Measurements from ENCODE around the gene BTLA. TPM values are rescaled to one million over a fixed set of nuclear protein-coding genes. Genes with fewer than 3 reads are reported as not detected.
"Not testable (repeated sequence)": the region's sequence is repeated elsewhere in the genome, so short reads cannot be mapped to it uniquely, and the experiment has no call there.

The BTLA gene, protein sequence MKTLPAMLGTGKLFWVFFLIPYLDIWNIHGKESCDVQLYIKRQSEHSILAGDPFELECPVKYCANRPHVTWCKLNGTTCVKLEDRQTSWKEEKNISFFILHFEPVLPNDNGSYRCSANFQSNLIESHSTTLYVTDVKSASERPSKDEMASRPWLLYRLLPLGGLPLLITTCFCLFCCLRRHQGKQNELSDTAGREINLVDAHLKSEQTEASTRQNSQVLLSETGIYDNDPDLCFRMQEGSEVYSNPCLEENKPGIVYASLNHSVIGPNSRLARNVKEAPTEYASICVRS
- 7.1 TPM for total RNA-seq
- polyA plus RNA-seq, result 1 to 10 TPM; 2.7 to 5.7 (median 4.6) TPM

GRCh38 chr3:112498914-112499711, at the start of gene BTLA:
BTLA (minus strand) TSS chr3:112499472; CDS start chr3:112499358, 114 bp downstream.
- DNase-seq, result peak in 2 of 3 donors; percentile 29 to 66
- H3K9me3 Mint-ChIP-seq, result peaks cover 0 to 5% (median 0%) of the 10 kb centered on the region in 7 donors
- H3K36me3 Mint-ChIP-seq, result peaks cover 5% of the 10 kb centered on the region
- H3K4me3 ChIP-seq (ENCODE audit: low read depth, low read length), result peak within 1 kb of the TSS; percentile 87
- peaks cover 2% of the 10 kb centered on the region for H3K27me3 ChIP-seq (ENCODE audit: control insufficient read depth, insufficient read depth, low read length)
- H3K27ac ChIP-seq (ENCODE audit: insufficient read depth, low read length, poor library complexity, severe bottlenecking), result peak within 1 kb of the TSS; percentile 36
- H3K4me3 Mint-ChIP-seq, result peak within 1 kb of the TSS; percentile 89 to 97 (median 94)
- no peaks in the 10 kb centered on the region for H3K36me3 ChIP-seq (ENCODE audit: control insufficient read depth, insufficient read depth, low read length)
- peaks cover 28% of the 10 kb centered on the region for H3K4me1 ChIP-seq (ENCODE audit: control insufficient read depth, insufficient read depth, low read length, poor library complexity, severe bottlenecking)
- H3K27me3 Mint-ChIP-seq, result no peaks in the 10 kb centered on the region
- ATAC-seq (ENCODE audit: low read depth in 2 of 2), result peak; percentile 63 to 69
- H3K4me1 Mint-ChIP-seq, result peaks cover 32 to 60% (median 45%) of the 10 kb centered on the region in 4 donors
- no peaks in the 10 kb centered on the region for H3K9me3 ChIP-seq (ENCODE audit: control insufficient read depth in 2 of 2, low read length in 2 of 2)
- H3K27ac Mint-ChIP-seq, result peak within 1 kb of the TSS; percentile 92 to 95 (median 95)

DNA sequence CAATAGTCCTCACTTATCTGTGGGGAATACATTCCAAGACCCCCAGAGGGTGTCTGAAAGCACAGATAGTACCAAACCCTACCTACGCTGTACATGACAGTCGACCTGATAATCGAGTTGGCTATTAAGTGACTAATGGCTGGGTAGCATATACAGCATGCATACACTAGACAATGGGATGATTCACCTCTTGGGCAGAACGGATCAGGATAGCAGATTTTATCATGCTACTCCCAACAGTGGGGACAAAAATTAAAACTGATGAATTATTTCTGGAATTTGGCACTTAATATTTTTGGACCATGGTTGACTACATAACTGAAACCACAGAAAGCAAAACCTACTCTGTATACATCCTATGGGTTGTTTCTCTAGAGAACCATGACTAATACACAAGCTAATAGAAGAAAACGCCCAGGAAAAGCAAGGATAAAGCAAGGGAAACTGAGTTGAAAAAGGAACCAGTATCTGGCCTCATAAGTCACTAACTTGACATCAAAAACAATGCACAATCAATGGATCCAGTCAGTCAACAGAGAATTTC, 47.0 kb upstream of the BTLA start:
- H3K27ac ChIP-seq (ENCODE audit: insufficient read depth, low read length, poor library complexity, severe bottlenecking), result no peak overlapping the region
- no peaks in the 10 kb centered on the region for H3K9me3 ChIP-seq (ENCODE audit: control insufficient read depth in 2 of 2, low read length in 2 of 2)
- Mint-ChIP-seq H3K4me1 (peaks cover 14 to 28% (median 23%) of the 10 kb centered on the region in 4 donors), H3K27me3 (no peaks in the 10 kb centered on the region), H3K27ac (no peak overlapping the region), H3K36me3 (peaks cover 34% of the 10 kb centered on the region), H3K4me3 (peak overlapping the region in 1 of 4 donors; percentile 7), H3K9me3 (no peaks in the 10 kb centered on the region)
- ATAC-seq (ENCODE audit: low read depth in 2 of 2) (no peak), DNase-seq (no peak)
- H3K27me3 ChIP-seq (ENCODE audit: control insufficient read depth, insufficient read depth, low read length), result no peaks in the 10 kb centered on the region
- H3K36me3 ChIP-seq (ENCODE audit: control insufficient read depth, insufficient read depth, low read length), result peaks cover 72% of the 10 kb centered on the region
- H3K4me1 ChIP-seq (ENCODE audit: control insufficient read depth, insufficient read depth, low read length, poor library complexity, severe bottlenecking), result peaks cover 7% of the 10 kb centered on the region
- H3K4me3 ChIP-seq (ENCODE audit: low read depth, low read length), result no peak overlapping the region

DNA sequence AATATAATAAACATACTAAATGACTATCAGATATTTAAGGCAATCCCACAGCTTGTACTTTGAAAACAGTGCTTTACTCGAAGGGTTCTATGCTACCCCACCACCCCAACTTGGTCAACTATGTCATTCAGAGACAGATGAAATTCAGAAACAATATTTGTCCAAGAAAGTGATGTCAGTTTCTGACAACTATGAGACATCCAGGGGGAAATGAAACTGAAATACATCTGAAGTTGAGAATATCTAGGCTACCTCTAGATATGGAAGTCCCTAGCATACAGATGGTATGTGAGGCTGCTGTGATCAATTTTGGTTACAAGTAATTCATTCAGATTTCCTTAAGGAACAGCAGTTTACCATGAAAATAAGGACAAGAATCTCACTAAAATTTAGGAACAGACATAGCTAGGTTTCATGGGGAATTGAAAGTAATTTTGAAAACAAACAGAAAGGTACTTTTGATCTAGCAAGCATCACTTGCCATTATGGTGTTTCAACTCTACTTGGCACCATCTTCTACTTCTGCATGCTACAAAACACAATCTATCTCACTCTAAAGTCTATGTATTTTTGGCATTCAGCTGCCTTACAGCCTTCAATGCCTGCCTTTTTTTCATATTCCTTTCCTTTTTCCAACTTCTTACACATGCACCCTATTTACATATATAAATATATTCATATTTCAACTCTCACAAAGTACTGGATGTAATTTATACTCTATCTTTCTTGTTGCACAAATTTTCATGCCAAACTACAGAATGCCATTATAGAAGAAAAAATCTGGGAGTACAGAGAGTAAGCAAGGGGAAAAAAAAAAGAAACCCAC, 40.8 kb upstream of the BTLA start:
- no peaks in the 10 kb centered on the region for H3K9me3 ChIP-seq (ENCODE audit: control insufficient read depth in 2 of 2, low read length in 2 of 2)
- peaks cover 14 to 41% (median 20%) of the 10 kb centered on the region in 4 donors for H3K4me1 Mint-ChIP-seq
- peaks cover 64% of the 10 kb centered on the region for H3K36me3 ChIP-seq (ENCODE audit: control insufficient read depth, insufficient read depth, low read length)
- H3K27ac Mint-ChIP-seq, result peak overlapping the region in 1 of 3 donors; percentile 24
- H3K27me3 Mint-ChIP-seq, result no peaks in the 10 kb centered on the region
- no peaks in the 10 kb centered on the region for H3K27me3 ChIP-seq (ENCODE audit: control insufficient read depth, insufficient read depth, low read length)
- peaks cover 32% of the 10 kb centered on the region for H3K36me3 Mint-ChIP-seq
- peaks cover 7% of the 10 kb centered on the region for H3K4me1 ChIP-seq (ENCODE audit: control insufficient read depth, insufficient read depth, low read length, poor library complexity, severe bottlenecking)
- no peak overlapping the region for H3K27ac ChIP-seq (ENCODE audit: insufficient read depth, low read length, poor library complexity, severe bottlenecking)
- H3K4me3 ChIP-seq (ENCODE audit: low read depth, low read length), result no peak overlapping the region
- no peak overlapping the region for H3K4me3 Mint-ChIP-seq
- DNase-seq, result no peak
- no peak for ATAC-seq (ENCODE audit: low read depth in 2 of 2)
- peaks cover 0 to 1% (median 0%) of the 10 kb centered on the region in 7 donors for H3K9me3 Mint-ChIP-seq

- Histone ChIP-seq H3K27ac (ENCODE audit: insufficient read depth, low read length, poor library complexity, severe bottlenecking) (no peak overlapping the region), H3K36me3 (ENCODE audit: control insufficient read depth, insufficient read depth, low read length) (peaks cover 56% of the 10 kb centered on the region), H3K4me3 (ENCODE audit: low read depth, low read length) (no peak overlapping the region), H3K27me3 (ENCODE audit: control insufficient read depth, insufficient read depth, low read length) (no peaks in the 10 kb centered on the region), H3K9me3 (ENCODE audit: control insufficient read depth in 2 of 2, low read length in 2 of 2) (no peaks in the 10 kb centered on the region), H3K4me1 (ENCODE audit: control insufficient read depth, insufficient read depth, low read length, poor library complexity, severe bottlenecking) (no peaks in the 10 kb centered on the region)
- Mint-ChIP-seq H3K4me1 (peaks cover 0 to 8% (median 1%) of the 10 kb centered on the region in 4 donors), H3K4me3 (no peak overlapping the region), H3K27me3 (no peaks in the 10 kb centered on the region), H3K36me3 (peaks cover 22% of the 10 kb centered on the region), H3K9me3 (no peaks in the 10 kb centered on the region), H3K27ac (no peak overlapping the region)
- ATAC-seq (ENCODE audit: low read depth in 2 of 2) (no peak), DNase-seq (peak in 2 of 3 donors; percentile 37 to 58)
Measured at GRCh38 chr3:112531358-112531781, 32.1 kb upstream of the BTLA start.

DNA sequence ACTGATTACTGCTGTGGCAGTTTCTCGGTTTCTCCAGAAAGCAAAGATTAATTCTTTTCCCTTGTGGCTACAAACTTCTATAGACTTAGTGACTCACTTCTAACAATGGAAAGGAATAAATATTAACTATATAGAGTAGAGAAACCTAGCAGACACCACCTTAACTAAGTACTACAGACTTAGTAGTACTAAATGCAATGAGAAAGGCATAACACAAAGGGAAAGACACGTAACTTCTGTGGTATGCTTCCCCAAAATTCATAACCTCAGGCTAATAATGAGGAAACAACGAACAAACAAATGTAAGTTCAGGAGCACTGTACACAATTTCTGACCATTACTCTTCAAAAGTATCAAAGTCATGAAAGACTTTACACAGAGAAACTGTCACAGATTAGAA, 31.3 kb upstream of the BTLA start:
- Mint-ChIP-seq H3K27ac (no peak overlapping the region), H3K9me3 (no peaks in the 10 kb centered on the region), H3K36me3 (peaks cover 18% of the 10 kb centered on the region), H3K4me3 (no peak overlapping the region), H3K27me3 (no peaks in the 10 kb centered on the region), H3K4me1 (peaks cover 0 to 4% (median under 1%) of the 10 kb centered on the region in 4 donors)
- H3K4me1 ChIP-seq (ENCODE audit: control insufficient read depth, insufficient read depth, low read length, poor library complexity, severe bottlenecking), result no peaks in the 10 kb centered on the region
- no peak overlapping the region for H3K27ac ChIP-seq (ENCODE audit: insufficient read depth, low read length, poor library complexity, severe bottlenecking)
- H3K9me3 ChIP-seq (ENCODE audit: control insufficient read depth in 2 of 2, low read length in 2 of 2), result no peaks in the 10 kb centered on the region
- no peak for DNase-seq
- H3K27me3 ChIP-seq (ENCODE audit: control insufficient read depth, insufficient read depth, low read length), result no peaks in the 10 kb centered on the region
- H3K36me3 ChIP-seq (ENCODE audit: control insufficient read depth, insufficient read depth, low read length), result peaks cover 49% of the 10 kb centered on the region
- no peak for ATAC-seq (ENCODE audit: low read depth in 2 of 2)
- H3K4me3 ChIP-seq (ENCODE audit: low read depth, low read length), result no peak overlapping the region

- H3K27me3 ChIP-seq (ENCODE audit: control insufficient read depth, insufficient read depth, low read length); H3K4me3 ChIP-seq (ENCODE audit: low read depth, low read length); H3K9me3 Mint-ChIP-seq; H3K4me1 Mint-ChIP-seq; H3K36me3 Mint-ChIP-seq; H3K4me1 ChIP-seq (ENCODE audit: control insufficient read depth, insufficient read depth, low read length, poor library complexity, severe bottlenecking); H3K9me3 ChIP-seq (ENCODE audit: control insufficient read depth in 2 of 2, low read length in 2 of 2); H3K36me3 ChIP-seq (ENCODE audit: control insufficient read depth, insufficient read depth, low read length); H3K27ac ChIP-seq (ENCODE audit: insufficient read depth, low read length, poor library complexity, severe bottlenecking); H3K4me3 Mint-ChIP-seq; H3K27me3 Mint-ChIP-seq; ATAC-seq (ENCODE audit: low read depth in 2 of 2); DNase-seq: not testable (repeated sequence)
- H3K27ac Mint-ChIP-seq, result peak overlapping the region; percentile 26 to 41 (median 33)
Measured at GRCh38 chr3:112524127-112524526, 24.9 kb upstream of the BTLA start.

DNA sequence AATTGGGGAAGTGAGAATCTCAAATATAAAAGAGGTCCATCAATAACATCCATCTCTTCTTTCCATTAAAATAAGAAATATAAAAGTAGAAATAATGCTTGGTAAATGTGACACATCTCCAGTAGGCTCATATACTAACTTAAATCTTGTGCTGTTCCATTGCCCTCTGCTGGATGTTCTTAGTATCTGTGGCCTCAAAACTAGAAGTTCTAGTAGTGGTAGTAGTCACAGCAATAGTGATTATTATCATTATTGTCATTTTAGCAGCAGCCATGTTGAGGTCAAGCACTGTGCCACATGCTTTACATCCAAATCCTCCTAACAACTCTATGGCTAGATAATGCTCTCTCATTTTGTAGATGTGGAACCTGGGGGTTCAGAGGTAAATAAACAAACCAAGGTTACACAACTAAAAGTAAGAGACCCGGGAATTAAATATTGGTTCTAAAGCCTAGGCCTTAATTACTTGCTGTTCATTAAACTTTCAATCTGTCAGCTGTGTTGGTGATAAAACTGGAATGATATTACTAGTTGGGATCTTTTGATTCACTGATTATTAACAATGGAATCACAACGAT, 20.2 kb upstream of the BTLA start:
- Mint-ChIP-seq H3K4me3 (no peak overlapping the region), H3K4me1 (peaks cover 9 to 28% (median 14%) of the 10 kb centered on the region in 4 donors), H3K9me3 (no peaks in the 10 kb centered on the region), H3K27ac (no peak overlapping the region), H3K36me3 (peaks cover 5% of the 10 kb centered on the region), H3K27me3 (no peaks in the 10 kb centered on the region)
- no peaks in the 10 kb centered on the region for H3K4me1 ChIP-seq (ENCODE audit: control insufficient read depth, insufficient read depth, low read length, poor library complexity, severe bottlenecking)
- peak; percentile 10 to 77 (median 71) for DNase-seq
- H3K27ac ChIP-seq (ENCODE audit: insufficient read depth, low read length, poor library complexity, severe bottlenecking), result no peak overlapping the region
- H3K9me3 ChIP-seq (ENCODE audit: control insufficient read depth in 2 of 2, low read length in 2 of 2), result no peaks in the 10 kb centered on the region
- peak; percentile 80 to 82 for ATAC-seq (ENCODE audit: low read depth in 2 of 2)
- no peaks in the 10 kb centered on the region for H3K27me3 ChIP-seq (ENCODE audit: control insufficient read depth, insufficient read depth, low read length)
- no peak overlapping the region for H3K4me3 ChIP-seq (ENCODE audit: low read depth, low read length)
- no peaks in the 10 kb centered on the region for H3K36me3 ChIP-seq (ENCODE audit: control insufficient read depth, insufficient read depth, low read length)

All from CD4-positive, CD25-positive, alpha-beta regulatory T cell (primary cell).